Tibial nerve (tissue), 3 donors: ENCODE data around the gene STIL.

Source experiments
- POLR2A ChIP-seq, 2 donors: fragments of 450-650 bp; IDR thresholded peaks; one replicate each; pipeline ENCODE4 v1.6.1; 2017; ENCODE audit warnings: antibody characterized with exemption in 2 of 2, mild to moderate bottlenecking in 2 of 2, moderate library complexity in 2 of 2
- TF ChIP-seq, protein P1 (sequence below), 5 experiments: fragments of 200-600 bp in 3 of 5; fragments of 450-650 bp in 2 of 5; sonication (generic) in 3 of 5; IDR thresholded peaks; one replicate each; pipeline ENCODE4 v1.5.1; 2016 to 2019; ENCODE audit warnings: antibody characterized with exemption in 5 of 5, mild to moderate bottlenecking in 3 of 5, moderate library complexity in 2 of 5

GRCh38 chr1:47207803-47208373 lies 106.1 kb downstream of the STIL start:
- no peak for TF ChIP-seq POLR2A (IDR thresholded peaks at IDR 0.05)
- TF ChIP-seq, protein P1, sequence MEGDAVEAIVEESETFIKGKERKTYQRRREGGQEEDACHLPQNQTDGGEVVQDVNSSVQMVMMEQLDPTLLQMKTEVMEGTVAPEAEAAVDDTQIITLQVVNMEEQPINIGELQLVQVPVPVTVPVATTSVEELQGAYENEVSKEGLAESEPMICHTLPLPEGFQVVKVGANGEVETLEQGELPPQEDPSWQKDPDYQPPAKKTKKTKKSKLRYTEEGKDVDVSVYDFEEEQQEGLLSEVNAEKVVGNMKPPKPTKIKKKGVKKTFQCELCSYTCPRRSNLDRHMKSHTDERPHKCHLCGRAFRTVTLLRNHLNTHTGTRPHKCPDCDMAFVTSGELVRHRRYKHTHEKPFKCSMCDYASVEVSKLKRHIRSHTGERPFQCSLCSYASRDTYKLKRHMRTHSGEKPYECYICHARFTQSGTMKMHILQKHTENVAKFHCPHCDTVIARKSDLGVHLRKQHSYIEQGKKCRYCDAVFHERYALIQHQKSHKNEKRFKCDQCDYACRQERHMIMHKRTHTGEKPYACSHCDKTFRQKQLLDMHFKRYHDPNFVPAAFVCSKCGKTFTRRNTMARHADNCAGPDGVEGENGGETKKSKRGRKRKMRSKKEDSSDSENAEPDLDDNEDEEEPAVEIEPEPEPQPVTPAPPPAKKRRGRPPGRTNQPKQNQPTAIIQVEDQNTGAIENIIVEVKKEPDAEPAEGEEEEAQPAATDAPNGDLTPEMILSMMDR (IDR thresholded peaks at IDR 0.05): no peak
